Ovary (tissue), 3 donors: ENCODE data around the gene ARHGEF4.

ENCODE experiments used
- POLR2A ChIP-seq: fragments of 450-650 bp; IDR thresholded peaks from one replicate; pipeline ENCODE4 v1.6.1; 2017; ENCODE audit warnings: antibody characterized with exemption, mild to moderate bottlenecking, moderate library complexity
- TF ChIP-seq, protein P1 (sequence below), 3 donors: fragments of 450-650 bp in 2 of 3; fragments of 200-600 bp in 1 of 3; IDR thresholded peaks; one replicate each; pipeline versions ENCODE4 v1.5.1 to v1.8.0; 2016 to 2022; ENCODE audit warnings: antibody characterized with exemption in 3 of 3, mild to moderate bottlenecking in 1 of 3
- donor health status: DM: no; HTN: no; CAD: no.

DNA sequence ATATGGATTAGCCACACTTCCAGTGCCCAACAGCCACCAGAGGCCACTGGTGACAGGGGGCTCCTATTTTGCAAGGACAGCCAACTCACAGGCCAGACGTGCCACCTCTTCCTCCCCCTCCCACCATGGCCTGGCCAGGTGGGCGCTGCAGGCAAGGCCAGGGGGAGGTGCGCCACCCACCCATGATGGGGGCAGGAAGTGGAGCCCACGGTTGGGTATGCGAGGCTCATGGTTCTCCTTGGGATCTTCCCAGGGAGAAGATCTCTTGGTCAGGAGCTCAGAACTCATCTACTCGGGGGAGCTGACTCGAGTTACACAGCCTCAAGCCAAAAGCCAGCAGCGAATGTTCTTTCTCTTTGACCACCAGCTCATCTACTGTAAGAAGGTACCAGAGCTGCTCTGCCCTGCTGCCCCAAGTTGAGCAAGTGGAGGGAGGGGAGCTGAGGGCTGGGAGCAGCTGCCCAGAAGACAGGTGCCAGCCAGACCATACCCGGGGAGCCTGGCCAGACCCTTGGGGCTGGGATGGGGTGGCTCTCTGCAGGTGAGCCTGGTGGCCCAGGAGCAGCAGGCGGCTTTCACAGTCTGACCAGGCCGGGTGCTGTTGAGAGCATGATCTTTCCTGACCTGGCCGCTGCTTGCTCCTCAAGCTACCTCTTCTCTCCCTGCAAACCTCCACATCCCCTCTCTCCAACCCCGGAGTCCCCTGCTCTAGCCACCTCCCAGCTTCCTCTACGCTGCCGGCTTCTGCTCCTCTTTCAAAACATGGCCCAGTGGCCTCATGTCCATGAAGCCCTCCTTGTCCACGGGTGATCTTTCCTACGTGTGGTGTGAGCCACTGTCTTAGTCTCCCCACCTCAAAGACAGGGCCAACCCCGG, 206.7 kb downstream of the ARHGEF4 start:
- TF ChIP-seq, protein P1, sequence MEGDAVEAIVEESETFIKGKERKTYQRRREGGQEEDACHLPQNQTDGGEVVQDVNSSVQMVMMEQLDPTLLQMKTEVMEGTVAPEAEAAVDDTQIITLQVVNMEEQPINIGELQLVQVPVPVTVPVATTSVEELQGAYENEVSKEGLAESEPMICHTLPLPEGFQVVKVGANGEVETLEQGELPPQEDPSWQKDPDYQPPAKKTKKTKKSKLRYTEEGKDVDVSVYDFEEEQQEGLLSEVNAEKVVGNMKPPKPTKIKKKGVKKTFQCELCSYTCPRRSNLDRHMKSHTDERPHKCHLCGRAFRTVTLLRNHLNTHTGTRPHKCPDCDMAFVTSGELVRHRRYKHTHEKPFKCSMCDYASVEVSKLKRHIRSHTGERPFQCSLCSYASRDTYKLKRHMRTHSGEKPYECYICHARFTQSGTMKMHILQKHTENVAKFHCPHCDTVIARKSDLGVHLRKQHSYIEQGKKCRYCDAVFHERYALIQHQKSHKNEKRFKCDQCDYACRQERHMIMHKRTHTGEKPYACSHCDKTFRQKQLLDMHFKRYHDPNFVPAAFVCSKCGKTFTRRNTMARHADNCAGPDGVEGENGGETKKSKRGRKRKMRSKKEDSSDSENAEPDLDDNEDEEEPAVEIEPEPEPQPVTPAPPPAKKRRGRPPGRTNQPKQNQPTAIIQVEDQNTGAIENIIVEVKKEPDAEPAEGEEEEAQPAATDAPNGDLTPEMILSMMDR (IDR thresholded peaks at IDR 0.05): no peak
- TF ChIP-seq POLR2A: no peak
